DND-41 (cell line): Measurements from ENCODE around the gene LONP2.

Experiments
- ATAC-seq: fragments of 200-7000 bp; cut with Tn5 transposase; 3 replicates; pipeline ENCODE4 v1.9.1; 2021; ENCODE audit warnings: low read depth; ENCODE audit not compliant: insufficient read depth
- DNase-seq: peaks from one replicate; pipeline ENCODE4 v3.0.0-alpha.2; 2020
- H2AFZ ChIP-seq: 2 replicates; pipeline ENCODE4 v1.6.0; 2012; ENCODE audit warnings: low read depth, low read length
- H3K27ac ChIP-seq: 2 replicates; pipeline ENCODE4 v1.5.1; 2012; ENCODE audit warnings: low read length, inconsistent platforms
- H3K27me3 ChIP-seq: fragments of 200-600 bp; sonication (generic); 2 replicates; pipeline ENCODE4 v1.6.0; 2012; ENCODE audit warnings: low read length, mild to moderate bottlenecking, inconsistent platforms; ENCODE audit not compliant: insufficient read depth, poor library complexity
- H3K36me3 ChIP-seq: 2 replicates; pipeline ENCODE4 v1.5.1; 2012; ENCODE audit warnings: low read length, inconsistent platforms; ENCODE audit not compliant: insufficient read depth
- H3K4me1 ChIP-seq: 2 replicates; pipeline ENCODE4 v1.5.1; 2012; ENCODE audit warnings: mild to moderate bottlenecking, low read length; ENCODE audit not compliant: insufficient read depth
- H3K4me2 ChIP-seq: 2 replicates; pipeline ENCODE4 v1.6.0; 2012; ENCODE audit warnings: mild to moderate bottlenecking, moderate library complexity, low read length, inconsistent platforms; ENCODE audit not compliant: insufficient read depth
- H3K4me3 ChIP-seq, 2 experiments: fragments of 200-600 bp in 1 of 2; shearing (Covaris generic) in 1 of 2; 2 replicates each; pipeline ENCODE4 v1.5.1; 2012 to 2016; ENCODE audit warnings: inconsistent platforms in 2 of 2, low read length in 2 of 2, mild to moderate bottlenecking in 2 of 2, low read depth in 1 of 2, moderate library complexity in 1 of 2
- H3K79me2 ChIP-seq: 2 replicates; pipeline ENCODE4 v1.6.0; 2012; ENCODE audit warnings: low read length, inconsistent platforms; ENCODE audit not compliant: insufficient read depth
- H3K9ac ChIP-seq: 2 replicates; pipeline ENCODE4 v1.6.0; 2012; ENCODE audit warnings: low read depth, mild to moderate bottlenecking, inconsistent platforms, low read length, moderate library complexity
- H3K9me3 ChIP-seq: 2 replicates; pipeline ENCODE4 v1.5.1; 2012; ENCODE audit warnings: low read length, moderate library complexity, mild to moderate bottlenecking, inconsistent platforms; ENCODE audit not compliant: insufficient read depth, severe bottlenecking
- H4K20me1 ChIP-seq: 2 replicates; pipeline ENCODE4 v1.6.0; 2012; ENCODE audit warnings: low read length; ENCODE audit not compliant: insufficient read depth
- CTCF ChIP-seq: IDR thresholded peaks from 2 replicates; pipeline ENCODE4 v1.5.1; 2012; ENCODE audit warnings: borderline replicate concordance, low read length, moderate library complexity, mild to moderate bottlenecking; ENCODE audit not compliant: poor library complexity, severe bottlenecking; ENCODE audit errors: extremely low read depth
- EZH2 ChIP-seq: IDR thresholded peaks from 3 replicates; pipeline ENCODE4 v1.6.1; 2012; ENCODE audit warnings: borderline replicate concordance, low read depth, mild to moderate bottlenecking, moderate library complexity, low read length, inconsistent platforms; ENCODE audit not compliant: severe bottlenecking

LONP2 gene

GRCh38 chr16:48250520-48251278, 6.6 kb downstream of the LONP2 start:
- no peaks in the 10 kb centered on the region for H3K9me3 ChIP-seq
- DNase-seq (no peak), ATAC-seq (no peak)
- H3K4me2 ChIP-seq, result no peak overlapping the region
- peaks cover 20% of the 10 kb centered on the region for H3K4me1 ChIP-seq
- no peak overlapping the region for H3K27ac ChIP-seq
- H4K20me1 ChIP-seq, result peaks cover 11% of the 10 kb centered on the region; the same call in 1 of the 2 replicates
- H2AFZ ChIP-seq, result no peak overlapping the region
- no peaks in the 10 kb centered on the region for H3K27me3 ChIP-seq
- H3K36me3 ChIP-seq, result peaks cover 36% of the 10 kb centered on the region
- TF ChIP-seq CTCF, result no peak
- TF ChIP-seq EZH2, result no peak
- H3K4me3 ChIP-seq, result no peak overlapping the region
- no peak overlapping the region for H3K9ac ChIP-seq
- peaks cover 54% of the 10 kb centered on the region for H3K79me2 ChIP-seq

GRCh38 chr16:48252013-48252412, 7.9 kb downstream of the LONP2 start:
- H3K36me3 ChIP-seq, result peaks cover 44% of the 10 kb centered on the region
- DNase-seq (no peak), ATAC-seq (no peak)
- H3K27me3 ChIP-seq, result no peaks in the 10 kb centered on the region
- no peak overlapping the region for H3K4me3 ChIP-seq
- peaks cover 9% of the 10 kb centered on the region; the same call in 1 of the 2 replicates for H4K20me1 ChIP-seq
- peaks cover 41% of the 10 kb centered on the region for H3K79me2 ChIP-seq
- TF ChIP-seq CTCF (no peak), EZH2 (no peak)
- peaks cover 7% of the 10 kb centered on the region for H3K4me1 ChIP-seq
- H3K9ac ChIP-seq, result no peak overlapping the region
- no peaks in the 10 kb centered on the region for H3K9me3 ChIP-seq
- no peak overlapping the region for H2AFZ ChIP-seq
- H3K27ac ChIP-seq, result no peak overlapping the region
- no peak overlapping the region for H3K4me2 ChIP-seq

- no peak for ATAC-seq
- Histone ChIP-seq H3K27ac (no peak overlapping the region), H3K4me3 (no peak overlapping the region), H3K4me2 (no peak overlapping the region), H3K27me3 (no peaks in the 10 kb centered on the region), H3K79me2 (peaks cover 3% of the 10 kb centered on the region), H4K20me1 (no peaks in the 10 kb centered on the region), H3K36me3 (peaks cover 80% of the 10 kb centered on the region), H3K4me1 (no peaks in the 10 kb centered on the region), H2AFZ (no peak overlapping the region), H3K9me3 (no peaks in the 10 kb centered on the region), H3K9ac (no peak overlapping the region)
- DNase-seq, result no peak
- TF ChIP-seq EZH2 (no peak), CTCF (no peak)
Measured at GRCh38 chr16:48256579-48257177, 12.6 kb downstream of the LONP2 start.

- TF ChIP-seq CTCF (no peak), EZH2 (no peak)
- Histone ChIP-seq H3K27ac (no peak overlapping the region), H3K4me3 (no peak overlapping the region), H3K4me1 (no peaks in the 10 kb centered on the region), H3K36me3 (peaks cover 73% of the 10 kb centered on the region), H4K20me1 (no peaks in the 10 kb centered on the region), H3K79me2 (no peaks in the 10 kb centered on the region), H3K27me3 (no peaks in the 10 kb centered on the region), H3K9ac (no peak overlapping the region), H3K9me3 (no peaks in the 10 kb centered on the region), H3K4me2 (no peak overlapping the region), H2AFZ (no peak overlapping the region)
- DNase-seq (no peak), ATAC-seq (no peak)
Measured at GRCh38 chr16:48261569-48261968, 17.5 kb downstream of the LONP2 start.
